ENCODE data around the gene CDC25C. TPM values are rescaled to one million over a fixed set of nuclear protein-coding genes. Genes with fewer than 3 reads are reported as not detected.

Gene CDC25C
- total RNA-seq, 1 experiment from 2014 or later: 18.8 TPM

- CTCF ChIA-PET: interaction anchor here (1.2 to 1.7 kb wide), 3 partner anchors 36 to 77 kb away, joined by 3 to 4 read pairs (median 4); partner anchors contain the start of genes CDC25C and KDM3B
- no peak for TF ChIP-seq GABPB1 (CRISPR knock-in tag; IDR thresholded peaks at IDR 0.05)
- no peak for TF ChIP-seq OVOL2 (CRISPR knock-in tag; IDR thresholded peaks at IDR 0.05; ENCODE audit: borderline replicate concordance)
- TF ChIP-seq GRHL2 (CRISPR knock-in tag; IDR thresholded peaks at IDR 0.05; ENCODE audit: insufficient replicate concordance, severe bottlenecking): no peak
- DNase-seq (ENCODE audit: low spot score) (no peak), ATAC-seq (no peak)
- peaks cover 48% of the 10 kb centered on the region for H3K27me3 Mint-ChIP-seq (ENCODE audit: low read depth)
- H3K9me3 Mint-ChIP-seq: no peaks in the 10 kb centered on the region
- POLR2A ChIA-PET: interaction anchor here (1.2 to 1.7 kb wide), 2 partner anchors 32 to 97 kb away, joined by 4 read pairs; partner anchors contain the start of gene KIF20A
- no peak overlapping the region for H3K4me3 Mint-ChIP-seq
- peaks cover 10% of the 10 kb centered on the region for H3K4me1 Mint-ChIP-seq
- H3K36me3 Mint-ChIP-seq: no peaks in the 10 kb centered on the region
- no peak overlapping the region for H3K27ac Mint-ChIP-seq
Measured at GRCh38 chr5:138275895-138276294, 55.7 kb downstream of the CDC25C start.

- Mint-ChIP-seq H3K27ac (no peak overlapping the region), H3K36me3 (no peaks in the 10 kb centered on the region), H3K4me1 (peaks cover 10% of the 10 kb centered on the region), H3K9me3 (no peaks in the 10 kb centered on the region), H3K27me3 (ENCODE audit: low read depth) (peaks cover 48% of the 10 kb centered on the region), H3K4me3 (no peak overlapping the region)
- ATAC-seq (no peak), DNase-seq (ENCODE audit: low spot score) (no peak)
- ChIA-PET CTCF (interaction anchor here (0.5 to 1.7 kb wide), 6 partner anchors 8 to 533 kb away, joined by 3 to 12 read pairs (median 4); partner anchors contain the start of genes CDC25C and KDM3B), POLR2A (interaction anchor here (0.6 to 1.7 kb wide), 7 partner anchors 32 to 96 kb away, joined by 3 to 4 read pairs (median 3); partner anchors contain the start of genes CDC23 and KIF20A)
- TF ChIP-seq HMGA2 (CRISPR knock-in tag; IDR thresholded peaks at IDR 0.05): no peak
- no peak for TF ChIP-seq ARID4B (CRISPR knock-in tag; IDR thresholded peaks at IDR 0.05; ENCODE audit: borderline replicate concordance)
- no peak for TF ChIP-seq ZMAT4 (CRISPR knock-in tag; IDR thresholded peaks at IDR 0.05)
- no peak for TF ChIP-seq IRF1 (CRISPR knock-in tag; IDR thresholded peaks at IDR 0.05)
- no peak for TF ChIP-seq GABPB1 (CRISPR knock-in tag; IDR thresholded peaks at IDR 0.05)
- no peak for TF ChIP-seq MYBL2 (CRISPR knock-in tag; IDR thresholded peaks at IDR 0.05)
- no peak for TF ChIP-seq ATF1 (CRISPR knock-in tag; IDR thresholded peaks at IDR 0.05)
- no peak for TF ChIP-seq ESRRA (CRISPR knock-in tag; IDR thresholded peaks at IDR 0.05; ENCODE audit: borderline replicate concordance)
- no peak for TF ChIP-seq NR2C2 (CRISPR knock-in tag; IDR thresholded peaks at IDR 0.05)
- no peak for TF ChIP-seq ZBTB21 (CRISPR knock-in tag; IDR thresholded peaks at IDR 0.05; ENCODE audit: borderline replicate concordance)
- no peak for TF ChIP-seq NFE2L1 (CRISPR knock-in tag; IDR thresholded peaks at IDR 0.05)
- TF ChIP-seq STAT6 (CRISPR knock-in tag; conservative IDR thresholded peaks at IDR 0.05; ENCODE audit: low read depth): no peak
- TF ChIP-seq ZNF281 (CRISPR knock-in tag; IDR thresholded peaks at IDR 0.05): no peak
- TF ChIP-seq TP53 (CRISPR knock-in tag; IDR thresholded peaks at IDR 0.05): no peak
- no peak for TF ChIP-seq RORB (CRISPR knock-in tag; IDR thresholded peaks at IDR 0.05)
- no peak for TF ChIP-seq TEAD4 (CRISPR knock-in tag; IDR thresholded peaks at IDR 0.05)
- no peak for TF ChIP-seq ZNF219 (CRISPR knock-in tag; IDR thresholded peaks at IDR 0.05; ENCODE audit: borderline replicate concordance)
- no peak for TF ChIP-seq RELA (CRISPR knock-in tag; IDR thresholded peaks at IDR 0.05; ENCODE audit: borderline replicate concordance)
Measured at GRCh38 chr5:138275379-138275782, 56.2 kb downstream of the CDC25C start.

Data from WTC11 (cell line).